ENCODE data around the gene IFNA16.
"Not testable (repeated sequence)": the region's sequence is repeated elsewhere in the genome, so short reads cannot be mapped to it uniquely, and the experiment has no call there.

- TF ChIP-seq GATA2, GATA3 (IDR thresholded peaks at IDR 0.05; ENCODE audit: low read depth, low read length): not testable (repeated sequence)
Observed at GRCh38 chr9:21207043-21207442, 10.1 kb downstream of the IFNA16 start, which contains the start of gene IFNA10.

All from SH-SY5Y (cell line).